Hepatocyte (in vitro differentiated cells): Measurements from ENCODE around the gene PFN3.

Source experiments
- EZH2 ChIP-seq: fragments of 200-600 bp; sonication (generic); IDR thresholded peaks from 2 replicates; pipeline ENCODE4 v1.6.1; 2016; ENCODE audit warnings: antibody characterized with exemption, mild to moderate bottlenecking, borderline replicate concordance
- EZH2phosphoT487 ChIP-seq: fragments of 200-600 bp; sonication (generic); IDR thresholded peaks from one replicate; pipeline ENCODE4 v1.6.1; 2018; ENCODE audit warnings: antibody characterized with exemption, mild to moderate bottlenecking, low read depth, moderate library complexity; ENCODE audit not compliant: unreplicated experiment, severe bottlenecking
- TF ChIP-seq, protein P1 (sequence below): fragments of 200-600 bp; sonication (generic); IDR thresholded peaks from 2 replicates; pipeline ENCODE4 v1.5.1; 2016; ENCODE audit warnings: antibody characterized with exemption, mild to moderate bottlenecking; ENCODE audit not compliant: poor library complexity

- TF ChIP-seq EZH2phosphoT487 (no peak), EZH2 (no peak)
- TF ChIP-seq, protein P1, sequence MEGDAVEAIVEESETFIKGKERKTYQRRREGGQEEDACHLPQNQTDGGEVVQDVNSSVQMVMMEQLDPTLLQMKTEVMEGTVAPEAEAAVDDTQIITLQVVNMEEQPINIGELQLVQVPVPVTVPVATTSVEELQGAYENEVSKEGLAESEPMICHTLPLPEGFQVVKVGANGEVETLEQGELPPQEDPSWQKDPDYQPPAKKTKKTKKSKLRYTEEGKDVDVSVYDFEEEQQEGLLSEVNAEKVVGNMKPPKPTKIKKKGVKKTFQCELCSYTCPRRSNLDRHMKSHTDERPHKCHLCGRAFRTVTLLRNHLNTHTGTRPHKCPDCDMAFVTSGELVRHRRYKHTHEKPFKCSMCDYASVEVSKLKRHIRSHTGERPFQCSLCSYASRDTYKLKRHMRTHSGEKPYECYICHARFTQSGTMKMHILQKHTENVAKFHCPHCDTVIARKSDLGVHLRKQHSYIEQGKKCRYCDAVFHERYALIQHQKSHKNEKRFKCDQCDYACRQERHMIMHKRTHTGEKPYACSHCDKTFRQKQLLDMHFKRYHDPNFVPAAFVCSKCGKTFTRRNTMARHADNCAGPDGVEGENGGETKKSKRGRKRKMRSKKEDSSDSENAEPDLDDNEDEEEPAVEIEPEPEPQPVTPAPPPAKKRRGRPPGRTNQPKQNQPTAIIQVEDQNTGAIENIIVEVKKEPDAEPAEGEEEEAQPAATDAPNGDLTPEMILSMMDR: no peak
Observed at GRCh38 chr5:177440211-177440989, 39.9 kb upstream of the PFN3 start.
